GM19240 (cell line): ENCODE measurements around the gene HERPUD1.
"Not testable (repeated sequence)": the region's sequence is repeated elsewhere in the genome, so short reads cannot be mapped to it uniquely, and the experiment has no call there.

ENCODE experiments used
- DNase-seq: peaks from one replicate; pipeline ENCODE4 v3.0.0; 2011; ENCODE audit warnings: low spot score; ENCODE audit not compliant: insufficient read length

HERPUD1 gene, protein sequence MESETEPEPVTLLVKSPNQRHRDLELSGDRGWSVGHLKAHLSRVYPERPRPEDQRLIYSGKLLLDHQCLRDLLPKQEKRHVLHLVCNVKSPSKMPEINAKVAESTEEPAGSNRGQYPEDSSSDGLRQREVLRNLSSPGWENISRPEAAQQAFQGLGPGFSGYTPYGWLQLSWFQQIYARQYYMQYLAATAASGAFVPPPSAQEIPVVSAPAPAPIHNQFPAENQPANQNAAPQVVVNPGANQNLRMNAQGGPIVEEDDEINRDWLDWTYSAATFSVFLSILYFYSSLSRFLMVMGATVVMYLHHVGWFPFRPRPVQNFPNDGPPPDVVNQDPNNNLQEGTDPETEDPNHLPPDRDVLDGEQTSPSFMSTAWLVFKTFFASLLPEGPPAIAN

DNA sequence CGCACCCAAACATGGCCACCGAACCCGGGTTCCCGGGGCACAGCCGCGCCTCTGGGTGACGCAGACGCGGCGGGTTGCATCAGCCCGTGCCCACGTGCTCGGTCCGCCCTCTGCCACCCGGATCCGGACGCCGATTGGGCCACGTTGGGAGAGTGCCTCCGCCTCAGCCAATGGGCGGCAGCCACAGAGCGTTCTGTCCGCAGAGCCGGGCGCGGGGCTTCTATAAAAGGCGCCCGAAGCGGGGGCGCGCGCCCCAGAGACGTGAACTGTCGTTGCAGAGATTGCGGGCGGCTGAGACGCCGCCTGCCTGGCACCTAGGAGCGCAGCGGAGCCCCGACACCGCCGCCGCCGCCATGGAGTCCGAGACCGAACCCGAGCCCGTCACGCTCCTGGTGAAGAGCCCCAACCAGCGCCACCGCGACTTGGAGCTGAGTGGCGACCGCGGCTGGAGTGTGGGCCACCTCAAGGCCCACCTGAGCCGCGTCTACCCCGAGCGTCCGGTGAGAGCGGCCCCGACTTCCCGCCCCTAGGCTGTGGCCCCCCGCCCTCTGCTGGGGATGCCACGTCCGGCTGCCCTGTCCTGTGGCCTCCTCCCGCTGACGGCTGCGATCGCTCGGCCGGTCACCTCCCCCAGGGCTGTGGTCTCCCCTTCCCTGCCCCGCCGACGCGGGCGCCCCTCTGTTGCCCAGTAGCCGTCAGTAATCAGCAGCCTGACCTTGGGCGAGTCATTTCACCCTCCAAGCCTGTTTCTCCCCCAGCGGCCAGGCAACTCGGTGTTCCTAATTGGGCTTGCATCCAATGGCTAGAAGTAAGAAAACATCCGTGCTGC lies at the start of gene HERPUD1:
TSS of gene HERPUD1 (plus strand) at position 251 of the 829 bp plus-strand sequence. CDS start at position 354, 103 bp downstream.
- DNase-seq, result peak; percentile 93

DNA sequence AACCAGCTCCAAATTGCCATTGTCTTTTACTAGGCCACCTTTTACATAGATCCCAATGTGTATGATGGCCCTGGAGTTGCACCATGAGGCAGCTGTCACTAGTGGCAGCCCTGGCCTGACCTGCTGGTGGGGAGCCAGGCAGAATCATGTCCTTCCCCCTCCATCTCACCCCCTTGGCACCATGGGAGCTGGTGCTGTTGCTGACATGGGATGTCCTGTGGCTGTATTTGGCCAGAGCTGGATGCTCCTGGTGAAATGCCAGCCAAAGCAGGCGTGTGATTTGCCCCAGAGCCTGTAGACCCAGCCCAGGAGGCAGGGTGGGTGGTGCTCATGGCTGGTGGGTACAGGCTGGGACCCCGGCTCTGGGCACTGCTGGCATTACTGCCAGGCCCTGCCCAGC lies 48.4 kb upstream of the HERPUD1 start:
- DNase-seq, result no peak

DNA sequence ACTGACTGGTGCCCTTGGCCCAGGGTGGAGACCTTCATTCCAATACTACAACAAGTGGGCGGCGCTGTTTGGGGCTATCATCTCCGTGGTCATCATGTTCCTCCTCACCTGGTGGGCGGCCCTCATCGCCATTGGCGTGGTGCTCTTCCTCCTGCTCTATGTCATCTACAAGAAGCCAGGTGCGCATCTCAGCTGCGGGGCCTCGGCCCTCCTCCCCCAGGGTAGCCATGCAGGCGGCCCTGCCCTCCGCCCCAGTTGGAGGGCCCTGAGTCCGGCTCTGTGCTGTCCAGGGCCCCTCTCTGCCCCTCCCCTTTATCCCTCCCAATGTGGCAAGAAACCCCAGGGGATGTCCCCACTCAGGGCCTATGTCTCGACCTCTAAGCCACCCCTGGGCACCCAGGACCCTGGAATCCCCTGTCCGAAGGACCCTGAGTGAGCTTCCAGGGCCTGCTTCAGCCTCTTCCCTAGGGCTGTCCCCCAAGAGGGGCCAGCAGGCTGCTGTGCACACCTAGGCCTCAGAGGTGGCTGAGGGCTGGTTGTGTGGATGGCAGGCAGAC lies 47.8 kb upstream of the HERPUD1 start:
- DNase-seq, result no peak

DNA sequence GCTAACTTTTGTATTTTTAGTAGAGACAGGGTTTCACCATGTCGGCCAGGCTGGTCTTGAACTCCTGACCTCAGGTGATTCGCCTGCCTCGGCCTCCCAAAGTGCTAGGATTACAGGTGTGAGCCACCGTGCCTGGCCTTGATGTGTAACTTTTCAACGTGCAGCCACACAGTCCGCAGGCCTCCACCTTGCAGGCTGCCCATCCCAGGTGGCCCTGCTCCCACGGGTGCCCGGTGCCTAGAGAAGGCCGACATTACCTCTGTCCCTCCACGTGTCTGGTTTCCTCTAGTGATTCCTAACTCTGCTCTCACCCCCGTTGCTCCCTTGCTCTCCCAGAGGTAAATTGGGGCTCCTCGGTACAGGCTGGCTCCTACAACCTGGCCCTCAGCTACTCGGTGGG lies 47.0 kb upstream of the HERPUD1 start:
- not testable (repeated sequence) for DNase-seq

DNA sequence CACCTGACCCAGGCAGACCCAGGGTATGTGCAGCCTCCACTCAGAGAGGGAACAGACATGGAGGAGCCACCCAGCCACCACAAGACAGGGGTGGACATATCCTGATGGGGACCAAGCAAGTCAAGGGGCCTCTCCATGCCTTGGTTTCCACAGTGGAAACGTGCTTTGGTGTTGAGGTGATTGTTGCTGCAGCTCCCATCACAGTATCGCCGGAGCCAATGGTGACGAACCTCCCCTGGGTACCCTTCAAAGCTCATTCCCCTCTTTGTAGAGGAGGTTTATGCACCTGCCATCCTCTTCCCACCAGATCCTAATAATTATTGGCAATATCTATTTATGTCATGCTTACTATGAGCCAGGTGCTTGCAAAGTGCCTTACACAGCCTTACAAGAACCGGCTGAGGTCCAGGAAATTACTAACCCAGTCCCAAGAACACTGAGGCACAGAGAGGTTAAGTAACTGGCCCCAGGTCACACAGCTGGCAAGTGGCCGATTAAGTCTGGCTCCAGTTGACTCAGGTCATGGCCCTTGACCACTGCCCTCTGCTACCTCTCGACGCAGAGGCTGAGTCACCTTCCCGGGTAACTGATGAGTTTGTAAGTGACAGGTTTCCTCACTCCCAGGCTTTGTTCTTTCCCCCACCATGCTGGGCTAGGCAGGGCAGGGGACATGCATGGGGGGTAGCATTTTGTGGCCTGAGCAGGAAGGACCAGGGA lies 46.3 kb upstream of the HERPUD1 start:
- DNase-seq, result no peak

DNA sequence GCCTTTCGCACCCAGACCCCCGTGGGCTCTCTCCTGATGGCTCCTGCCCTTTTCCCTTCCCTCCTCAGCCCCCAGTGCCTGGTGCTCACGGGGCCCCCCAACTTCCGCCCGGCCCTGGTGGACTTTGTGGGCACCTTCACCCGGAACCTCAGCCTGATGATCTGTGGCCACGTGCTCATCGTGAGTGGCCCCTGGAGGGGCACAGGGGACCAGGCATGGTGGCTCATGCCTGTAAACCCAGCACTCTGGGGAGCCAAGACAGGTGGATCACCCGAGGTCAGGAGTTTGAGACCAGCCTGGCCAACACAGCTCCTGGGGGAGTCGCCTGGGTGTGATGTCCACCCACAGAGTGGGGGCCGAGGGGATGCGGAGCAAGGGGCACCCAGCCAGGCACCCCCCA lies 45.6 kb upstream of the HERPUD1 start:
- no peak for DNase-seq

DNA sequence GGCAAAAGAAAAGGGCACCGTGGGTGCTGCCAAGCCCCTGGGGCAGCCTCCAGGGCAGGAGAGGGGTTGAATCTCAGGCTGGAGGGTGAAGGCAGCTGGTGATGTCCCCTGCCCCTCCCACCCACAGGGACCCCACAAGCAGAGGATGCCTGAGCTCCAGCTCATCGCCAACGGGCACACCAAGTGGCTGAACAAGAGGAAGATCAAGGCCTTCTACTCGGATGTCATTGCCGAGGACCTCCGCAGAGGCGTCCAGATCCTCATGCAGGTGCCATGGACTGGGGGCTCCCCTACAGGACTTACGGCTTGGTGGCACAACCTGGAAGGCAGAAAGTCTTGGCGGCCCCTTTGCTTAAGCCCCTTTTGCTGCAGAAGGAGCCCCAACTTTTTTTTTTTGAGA lies 45.1 kb upstream of the HERPUD1 start:
- DNase-seq, result no peak

DNA sequence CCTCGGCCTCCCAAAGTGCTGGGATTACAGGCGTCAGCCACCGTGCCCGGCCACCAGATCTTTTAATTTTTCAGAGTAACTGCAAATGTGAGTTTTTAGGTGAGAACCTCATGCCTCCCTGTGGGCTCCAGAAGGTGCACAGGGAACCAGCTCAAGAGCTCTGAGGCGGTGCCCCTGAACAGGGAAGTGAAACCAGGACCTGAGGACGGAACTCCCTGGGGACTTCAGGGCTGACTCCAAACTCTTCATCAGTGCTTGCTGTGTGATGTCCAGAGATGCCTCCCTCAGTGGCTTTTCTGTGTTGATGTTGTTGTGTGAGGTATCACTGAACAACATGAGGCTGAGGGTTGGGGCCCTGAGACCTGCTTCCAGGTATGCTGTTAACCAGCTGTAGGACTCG lies 43.1 kb upstream of the HERPUD1 start:
- DNase-seq, result peak; percentile 57

DNA sequence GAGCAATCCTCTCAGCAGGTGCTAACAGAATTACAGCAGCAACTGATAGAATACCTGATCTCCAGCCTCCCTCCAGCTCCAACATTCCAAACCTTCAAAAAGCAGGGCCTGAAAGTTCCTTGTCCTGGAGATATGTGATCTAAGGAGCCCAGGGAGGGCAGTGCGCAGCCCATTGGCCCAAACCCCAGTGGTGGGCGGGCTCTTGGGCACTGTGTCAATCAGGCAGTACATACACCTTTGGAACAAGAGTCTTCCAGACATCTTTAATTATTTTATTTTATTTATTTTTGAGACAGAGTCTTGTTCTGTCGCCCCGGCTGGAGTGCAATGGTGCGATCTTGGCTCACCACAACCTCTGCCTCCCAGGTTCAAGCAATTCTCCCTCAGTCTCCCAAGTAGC lies 42.7 kb upstream of the HERPUD1 start:
- DNase-seq, result no peak

DNA sequence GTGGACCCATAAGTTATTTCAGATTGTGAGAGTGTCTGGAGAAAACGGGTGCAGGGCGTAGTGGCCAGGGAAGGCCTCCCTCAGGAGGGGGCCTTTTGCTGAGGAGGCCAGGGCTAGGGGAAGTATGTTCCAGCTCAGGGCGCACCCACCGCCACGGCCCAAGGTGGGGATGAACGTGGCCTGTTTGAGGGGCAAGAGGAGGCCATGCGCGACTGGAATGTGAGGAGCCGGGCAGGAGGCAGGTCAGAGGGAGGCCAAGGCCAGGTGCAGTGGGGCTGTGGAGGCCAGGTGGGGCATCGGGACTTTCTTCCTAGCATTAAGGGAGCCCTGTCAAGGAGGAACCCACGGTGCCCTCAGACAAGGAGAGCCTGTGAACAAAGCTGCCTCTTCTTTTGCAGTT lies 40.3 kb upstream of the HERPUD1 start:
- DNase-seq, result no peak

DNA sequence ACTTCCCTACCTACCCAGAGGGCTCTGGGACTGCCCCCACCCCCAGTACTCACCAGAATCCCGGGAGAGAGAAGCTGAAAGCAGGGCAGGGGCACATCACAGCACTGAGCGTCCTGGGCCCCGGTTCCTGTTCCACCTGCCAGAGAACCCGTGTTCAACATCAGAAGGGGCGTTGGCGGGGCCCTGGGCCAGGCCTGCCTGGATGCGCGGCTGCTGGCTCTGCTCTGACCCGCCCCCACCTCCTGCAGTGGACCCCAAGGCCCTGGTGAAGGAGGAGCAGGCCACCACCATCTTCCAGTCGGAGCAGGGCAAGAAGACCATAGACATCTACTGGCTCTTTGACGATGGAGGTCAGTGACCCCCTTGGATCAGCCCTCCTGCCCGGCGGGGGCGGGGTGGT lies 39.2 kb upstream of the HERPUD1 start:
- DNase-seq, result no peak

DNA sequence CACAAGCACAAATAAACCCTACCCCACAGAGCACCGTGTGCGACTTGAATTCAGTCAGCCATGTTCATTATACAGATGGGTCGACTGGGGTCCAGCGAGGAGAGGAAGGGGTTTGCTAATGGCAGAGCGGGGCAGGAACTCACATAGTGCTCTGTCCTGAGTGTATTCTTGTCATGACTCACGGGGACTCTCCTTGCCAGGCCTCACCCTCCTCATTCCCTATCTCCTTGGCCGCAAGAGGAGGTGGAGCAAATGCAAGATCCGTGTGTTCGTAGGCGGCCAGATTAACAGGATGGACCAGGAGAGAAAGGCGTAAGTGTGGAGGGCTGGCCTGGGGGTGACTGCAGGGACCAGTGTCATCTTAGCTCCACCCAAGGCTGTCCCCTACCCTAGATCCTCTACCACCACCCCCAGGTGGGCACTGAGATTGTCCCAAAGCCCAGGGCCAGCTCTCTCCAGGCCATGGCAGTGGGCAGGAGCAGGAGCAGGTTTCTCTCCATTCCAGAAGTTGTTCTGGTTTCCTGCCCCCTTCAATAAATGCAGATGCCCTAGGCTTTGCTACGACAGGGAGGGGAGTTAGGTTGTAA lies 37.5 kb upstream of the HERPUD1 start:
- no peak for DNase-seq

DNA sequence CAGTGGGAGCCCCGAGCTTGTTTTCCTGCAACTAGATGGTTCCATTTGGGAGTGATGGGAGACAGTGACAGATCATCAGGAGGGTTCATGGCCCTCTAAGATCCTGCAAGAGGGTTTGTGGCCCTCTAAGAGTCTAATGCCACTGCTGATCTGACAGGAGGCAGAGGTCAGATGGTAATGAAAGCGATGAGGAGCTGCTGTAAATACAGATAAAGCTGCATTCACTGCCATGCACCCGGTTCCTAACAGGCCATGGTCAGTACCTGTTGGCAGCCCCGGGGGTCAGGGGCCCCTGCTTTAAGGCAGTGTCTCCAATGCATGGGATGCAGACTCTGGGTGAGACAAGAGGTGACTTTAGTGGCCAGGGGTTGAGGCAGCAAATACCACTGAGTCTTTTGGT lies 36.1 kb upstream of the HERPUD1 start:
- no peak for DNase-seq

DNA sequence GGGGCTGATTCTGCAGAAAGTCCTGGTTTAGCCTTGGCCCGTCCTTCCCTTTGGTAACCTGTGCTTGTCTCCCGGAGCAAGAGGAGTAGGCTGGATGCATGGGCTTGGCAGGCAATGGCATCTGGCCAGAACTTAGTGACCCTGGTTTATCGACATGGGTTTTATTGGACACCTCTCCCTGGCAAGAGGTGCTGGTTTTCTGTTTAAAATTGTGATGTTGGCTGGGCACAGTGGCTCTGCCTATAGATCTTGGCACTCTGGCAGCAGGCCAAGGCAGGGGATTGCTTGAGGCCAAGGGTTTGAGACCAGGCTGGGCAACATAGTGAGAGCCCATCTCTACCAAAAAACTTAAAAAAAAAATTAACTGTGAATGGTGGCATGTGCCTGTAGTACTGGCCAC lies 35.7 kb upstream of the HERPUD1 start:
- DNase-seq, result no peak

DNA sequence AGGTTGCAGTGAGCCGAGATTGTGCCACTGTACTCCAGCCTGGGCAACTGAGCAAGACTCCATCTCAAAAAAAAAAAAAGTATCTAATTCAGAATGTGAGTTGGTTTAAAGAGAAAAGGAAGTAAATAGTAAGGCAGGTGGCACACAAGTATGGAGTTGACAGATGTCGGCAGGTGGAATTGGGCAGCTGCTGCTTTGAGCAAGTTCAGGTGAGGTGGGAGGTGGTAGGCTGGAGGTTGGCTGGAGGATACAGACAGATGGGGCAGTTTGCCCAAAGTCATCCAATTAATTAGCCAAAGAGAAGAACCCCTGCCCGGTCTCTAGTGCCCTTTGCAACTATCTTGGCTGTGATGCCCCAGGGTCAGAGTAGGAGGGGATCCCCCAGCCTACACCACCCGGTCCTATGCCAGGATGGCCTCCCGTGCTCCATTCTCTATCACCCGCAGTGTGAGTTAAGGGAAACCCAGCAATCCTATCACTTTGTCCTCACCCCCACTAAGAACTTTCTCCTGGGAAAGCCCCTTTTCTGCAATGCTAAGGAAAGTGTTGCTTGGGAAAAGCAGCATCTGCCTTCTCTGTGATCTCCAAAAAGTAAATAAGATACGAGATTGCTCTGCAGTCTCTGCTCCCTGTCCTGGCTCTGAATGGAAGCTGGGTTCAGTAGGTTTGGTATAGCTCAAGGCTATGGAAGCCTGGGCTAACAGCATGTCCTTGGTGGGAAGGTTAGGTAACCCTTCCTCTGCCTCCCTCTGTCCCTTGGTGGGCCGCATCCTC lies 34.7 kb upstream of the HERPUD1 start:
- no peak for DNase-seq

DNA sequence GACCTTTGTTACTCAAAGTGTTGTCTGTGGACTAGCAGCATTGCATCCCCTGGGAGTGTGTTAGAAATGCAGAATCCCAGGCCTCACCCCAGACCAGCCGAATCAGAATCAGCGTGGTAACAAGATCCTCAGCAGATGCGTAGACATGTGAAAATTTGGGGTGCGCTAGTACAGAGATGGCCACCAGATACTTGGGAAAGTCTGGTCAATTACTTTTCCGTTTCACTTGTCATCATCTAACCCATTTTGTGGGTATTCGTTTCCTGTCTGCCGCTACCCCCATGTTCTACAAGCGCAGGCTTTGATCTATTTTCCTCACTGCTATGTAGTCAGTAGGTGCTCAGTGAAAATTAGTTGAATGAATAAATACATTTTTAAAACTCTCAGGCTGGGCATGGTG lies 33.1 kb upstream of the HERPUD1 start:
- DNase-seq, result peak; percentile 35

DNA sequence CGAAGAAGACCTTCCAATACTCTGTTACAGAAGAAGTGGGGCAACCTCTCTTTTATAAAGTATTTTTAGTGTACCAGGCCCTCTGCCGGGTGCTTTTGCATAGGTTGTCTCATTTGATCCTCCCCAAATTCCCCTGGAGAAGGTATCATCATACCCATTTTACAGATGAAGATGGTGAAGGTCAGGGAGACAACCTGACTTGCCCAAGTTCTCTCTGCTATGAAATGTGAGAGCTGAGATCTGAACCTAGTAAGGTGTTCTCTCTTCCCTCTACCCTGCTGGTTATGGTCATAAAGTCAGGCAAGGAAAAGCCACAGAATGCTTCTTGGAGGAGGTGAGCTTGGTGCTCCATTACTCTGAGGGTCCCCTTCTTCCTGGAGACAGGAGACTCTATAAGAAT lies 28.1 kb upstream of the HERPUD1 start:
- no peak for DNase-seq

DNA sequence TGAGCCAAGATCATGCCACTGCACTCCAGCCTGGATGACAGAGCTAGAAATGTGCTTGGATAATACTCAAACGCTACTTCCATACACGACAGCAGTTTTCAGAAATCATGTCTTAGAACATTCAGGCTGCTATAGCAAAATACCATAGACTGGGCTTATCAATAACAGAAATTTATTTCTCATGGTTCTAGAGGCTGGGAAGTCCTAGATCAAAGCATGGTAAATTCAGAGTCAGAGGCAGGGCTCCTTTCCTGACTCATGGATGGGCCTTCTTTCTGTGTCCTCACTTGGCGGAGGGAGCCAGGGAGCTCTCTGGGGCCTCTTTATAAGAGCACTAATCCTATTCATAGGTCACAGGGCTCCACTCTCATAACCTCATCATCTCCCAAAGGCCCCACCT lies 24.5 kb upstream of the HERPUD1 start:
- no peak for DNase-seq

DNA sequence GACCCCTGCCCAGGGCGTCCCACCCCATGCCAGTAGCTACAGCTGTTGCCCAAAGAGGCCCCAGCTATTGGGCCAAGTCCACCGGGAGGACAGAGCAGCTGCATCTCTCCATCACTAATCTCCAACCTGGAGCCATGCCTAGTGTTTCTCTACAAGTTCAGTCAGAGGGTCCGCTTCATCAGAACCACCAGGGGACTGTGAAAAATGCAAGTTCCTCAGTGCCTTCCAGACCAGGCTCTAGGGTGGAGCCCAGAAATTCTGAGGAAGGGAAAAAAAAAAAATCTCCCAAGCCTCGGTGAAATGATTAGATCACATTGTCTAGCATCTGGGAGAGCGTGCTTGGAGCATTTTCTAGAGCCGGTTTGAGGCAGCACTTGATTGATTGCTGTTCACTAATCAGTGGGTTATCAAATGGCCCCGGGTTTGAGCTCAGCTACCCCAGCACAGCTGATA lies 22.4 kb upstream of the HERPUD1 start:
- DNase-seq, result no peak

DNA sequence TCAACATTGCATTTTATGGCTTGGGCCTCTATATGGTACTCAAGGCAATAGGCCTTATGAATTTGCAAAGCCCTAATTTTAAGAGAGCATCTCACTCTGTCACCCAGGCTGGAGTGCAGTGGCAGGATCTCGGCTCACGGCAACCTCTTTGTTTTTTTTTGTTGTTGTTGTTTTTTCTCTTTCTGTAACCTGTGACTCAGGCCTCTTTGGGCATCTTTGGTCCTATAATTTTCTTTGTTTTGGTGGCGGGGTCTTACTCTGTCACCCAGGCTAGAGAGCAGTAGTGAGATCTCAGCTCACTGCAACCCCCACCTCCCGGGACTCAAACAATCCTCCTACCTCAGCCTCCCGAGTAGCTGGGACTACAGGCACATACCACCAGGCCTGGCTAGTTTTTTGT lies 21.8 kb upstream of the HERPUD1 start:
- no peak for DNase-seq
